ENCODE results near the gene ZNF564.
A peak's percentile ranks its signal among the peaks of the same experiment; 100 is the strongest.

Gene ZNF564

DNA sequence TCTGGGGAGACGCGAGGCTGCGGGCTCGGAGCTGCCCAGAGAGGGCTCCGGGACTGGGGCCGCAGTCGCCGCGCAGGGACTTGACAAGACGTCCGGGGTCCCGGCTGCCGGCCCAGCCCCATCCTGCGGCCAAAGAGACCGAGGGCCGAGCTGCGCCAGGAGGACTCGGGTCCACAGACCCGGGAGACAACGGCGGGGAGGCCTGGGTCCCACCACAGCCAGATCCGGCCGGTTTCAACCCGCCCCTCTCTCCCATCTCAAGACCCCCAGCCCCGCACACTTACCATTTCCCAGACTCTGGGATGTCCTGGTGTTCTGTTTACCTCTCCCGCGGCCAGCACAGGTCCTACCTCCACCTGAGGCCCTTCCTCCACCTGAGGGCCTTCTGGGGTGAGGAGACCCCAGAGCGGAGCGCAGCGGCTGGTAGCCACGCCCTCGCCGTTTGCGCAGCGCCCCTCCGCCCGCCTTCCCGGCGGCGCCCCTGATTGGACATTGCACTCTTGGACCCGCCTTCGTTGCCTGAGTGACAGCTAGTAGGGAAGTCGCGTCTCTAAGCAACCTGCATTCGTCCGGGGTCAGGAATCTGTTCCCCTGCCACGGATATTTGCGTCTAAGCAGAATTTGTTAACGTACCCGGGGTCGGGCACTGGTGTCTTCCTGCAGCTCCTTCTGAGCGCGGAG is 66.8 kb downstream of the ZNF564 start, which contains the start of gene ZNF709:
ZNF709 (minus strand) TSS at position 446 of the 681 bp plus-strand sequence; CDS start at position 287, 159 bp downstream.
- Histone ChIP-seq H3K27ac (ENCODE audit: low read depth, low read length) (peak within 1 kb of the TSS; percentile 60), H3K4me3 (ENCODE audit: low read depth in 1 of 5, low read length in 5 of 5) (peak within 1 kb of the TSS; percentile 95 to 99 (median 97)), H3K36me3 (ENCODE audit: control insufficient read depth in 5 of 5, insufficient read depth in 5 of 5, low read length in 5 of 5) (no peaks in the 10 kb centered on the region), H3K9ac (ENCODE audit: low read length in 5 of 5) (peak within 1 kb of the TSS; percentile 72 to 97 (median 90)), H3K27me3 (ENCODE audit: control insufficient read depth in 5 of 5, insufficient read depth in 4 of 5, low read length in 5 of 5) (no peaks in the 10 kb centered on the region), H3K9me3 (ENCODE audit: control insufficient read depth in 5 of 5, low read length in 5 of 5) (no peaks in the 10 kb centered on the region), H3K4me1 (ENCODE audit: control insufficient read depth in 5 of 5, insufficient read depth in 5 of 5, low read length in 5 of 5) (peaks cover 4 to 26% (median 19%) of the 10 kb centered on the region in 5 donors)

- peaks cover 4 to 26% (median 19%) of the 10 kb centered on the region in 5 donors for H3K4me1 ChIP-seq (ENCODE audit: control insufficient read depth in 5 of 5, insufficient read depth in 5 of 5, low read length in 5 of 5)
- peak overlapping the region; percentile 72 to 97 (median 90) for H3K9ac ChIP-seq (ENCODE audit: low read length in 5 of 5)
- no peaks in the 10 kb centered on the region for H3K27me3 ChIP-seq (ENCODE audit: control insufficient read depth in 5 of 5, insufficient read depth in 4 of 5, low read length in 5 of 5)
- no peaks in the 10 kb centered on the region for H3K9me3 ChIP-seq (ENCODE audit: control insufficient read depth in 5 of 5, low read length in 5 of 5)
- peak overlapping the region; percentile 80 to 99 (median 97) for H3K4me3 ChIP-seq (ENCODE audit: low read depth in 1 of 5, low read length in 5 of 5)
- no peaks in the 10 kb centered on the region for H3K36me3 ChIP-seq (ENCODE audit: control insufficient read depth in 5 of 5, insufficient read depth in 5 of 5, low read length in 5 of 5)
- peak overlapping the region; percentile 60 for H3K27ac ChIP-seq (ENCODE audit: low read depth, low read length)
Measured at GRCh38 chr19:12484011-12484370, 67.3 kb downstream of the ZNF564 start.

DNA sequence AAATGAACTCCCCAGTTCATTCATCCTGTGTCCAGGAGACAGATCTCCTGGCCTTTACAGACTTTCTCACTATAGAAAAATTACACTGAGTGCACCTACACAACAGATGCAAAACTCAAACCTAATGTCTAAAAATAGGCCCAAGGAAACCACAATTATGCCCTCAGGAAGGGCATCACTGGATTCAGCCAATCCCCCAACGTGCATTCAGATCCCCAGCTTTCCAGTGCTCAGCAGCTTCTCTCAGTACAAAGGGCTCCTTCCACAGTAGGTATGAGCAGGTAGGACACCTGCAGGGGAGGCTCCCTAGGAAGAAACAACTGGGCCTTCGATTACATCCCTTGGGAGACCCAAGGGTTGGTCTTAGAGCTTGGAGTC is 68.8 kb downstream of the ZNF564 start:
- Histone ChIP-seq H3K4me3 (ENCODE audit: low read depth in 1 of 5, low read length in 5 of 5) (no peak overlapping the region), H3K4me1 (ENCODE audit: control insufficient read depth in 5 of 5, insufficient read depth in 5 of 5, low read length in 5 of 5) (peaks cover 4 to 26% (median 19%) of the 10 kb centered on the region in 5 donors), H3K9me3 (ENCODE audit: control insufficient read depth in 5 of 5, low read length in 5 of 5) (no peaks in the 10 kb centered on the region), H3K27ac (ENCODE audit: low read depth, low read length) (no peak overlapping the region), H3K27me3 (ENCODE audit: control insufficient read depth in 5 of 5, insufficient read depth in 4 of 5, low read length in 5 of 5) (no peaks in the 10 kb centered on the region), H3K9ac (ENCODE audit: low read length in 5 of 5) (no peak overlapping the region), H3K36me3 (ENCODE audit: control insufficient read depth in 5 of 5, insufficient read depth in 5 of 5, low read length in 5 of 5) (no peaks in the 10 kb centered on the region)

DNA sequence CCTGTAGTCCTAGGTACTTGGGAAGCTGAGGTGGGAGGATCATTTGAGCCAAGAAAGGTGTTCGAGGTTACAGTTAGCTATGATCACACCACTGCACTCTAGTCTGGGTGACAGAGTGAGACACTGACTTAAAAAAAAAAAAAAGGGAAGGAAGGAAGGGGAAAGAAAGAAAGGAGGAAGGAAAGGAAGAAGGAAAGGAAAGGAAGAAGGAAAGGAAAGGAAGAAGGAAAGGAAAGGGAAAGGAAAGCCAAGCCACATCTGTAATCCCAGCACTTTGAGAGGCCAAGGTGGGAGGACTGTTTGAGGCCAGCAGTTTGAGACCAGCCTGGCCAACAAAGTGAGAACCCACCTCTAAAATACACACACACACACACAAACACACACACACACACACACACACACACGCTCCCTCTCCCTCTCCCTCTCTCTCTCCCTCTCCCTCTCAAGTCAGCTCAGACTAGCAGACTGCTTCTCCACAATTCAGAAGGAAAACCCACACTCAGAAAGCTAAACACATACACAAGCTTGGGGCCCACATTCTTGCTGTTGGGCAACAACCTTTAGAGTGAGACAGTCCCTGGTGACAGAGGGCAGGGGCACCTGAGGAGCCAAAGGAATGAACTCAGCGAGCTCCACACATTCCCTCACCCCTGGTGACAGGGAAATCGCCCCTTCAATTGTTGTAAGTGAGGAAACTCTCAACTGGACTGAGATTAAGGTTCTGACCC is 69.3 kb downstream of the ZNF564 start:
- H3K27me3 ChIP-seq (ENCODE audit: control insufficient read depth in 5 of 5, insufficient read depth in 4 of 5, low read length in 5 of 5), result no peaks in the 10 kb centered on the region

DNA sequence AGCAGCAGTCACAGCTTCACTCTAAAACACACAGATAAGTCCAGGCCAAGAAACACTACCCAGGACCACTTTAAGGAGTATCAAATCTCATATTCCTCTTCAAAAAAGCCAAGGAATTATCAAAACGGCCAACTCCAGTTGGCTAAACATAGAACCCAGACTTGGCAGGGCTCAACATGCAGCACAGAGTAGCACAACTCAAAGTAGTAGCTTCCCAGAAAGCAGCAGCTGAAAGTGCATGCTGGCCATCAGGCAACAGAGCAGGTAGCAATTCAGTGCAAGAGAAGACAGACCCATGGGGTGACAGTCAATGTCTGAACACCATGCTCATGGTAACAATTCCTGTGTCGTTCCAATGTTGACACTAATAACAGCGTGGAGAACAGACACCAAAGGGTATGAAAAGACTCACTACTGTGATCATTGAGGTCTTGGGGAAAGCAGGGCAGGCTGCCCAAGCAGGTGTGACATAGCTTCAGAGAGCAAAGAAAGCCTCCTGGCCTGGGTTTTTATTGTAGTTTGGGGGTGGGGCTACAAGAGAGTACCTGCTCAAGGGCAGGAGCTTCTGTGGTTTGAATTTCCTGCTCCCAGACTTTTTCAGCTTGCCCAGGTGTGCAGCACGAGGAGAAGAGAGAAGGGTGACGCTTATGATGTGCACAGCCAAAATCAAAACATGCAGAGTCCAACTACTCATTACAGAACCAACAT is 72.9 kb downstream of the ZNF564 start:
- H3K9ac ChIP-seq (ENCODE audit: low read length in 5 of 5), result no peak overlapping the region

More for the DNA sequence above, 69.3 kb downstream of the ZNF564 start:
- peaks cover 4 to 25% (median 19%) of the 10 kb centered on the region in 5 donors for H3K4me1 ChIP-seq (ENCODE audit: control insufficient read depth in 5 of 5, insufficient read depth in 5 of 5, low read length in 5 of 5)
- no peaks in the 10 kb centered on the region for H3K36me3 ChIP-seq (ENCODE audit: control insufficient read depth in 5 of 5, insufficient read depth in 5 of 5, low read length in 5 of 5)
- H3K9ac ChIP-seq (ENCODE audit: low read length in 5 of 5), result no peak overlapping the region
- no peak overlapping the region for H3K4me3 ChIP-seq (ENCODE audit: low read depth in 1 of 5, low read length in 5 of 5)
- H3K9me3 ChIP-seq (ENCODE audit: control insufficient read depth in 5 of 5, low read length in 5 of 5), result no peaks in the 10 kb centered on the region
- no peak overlapping the region for H3K27ac ChIP-seq (ENCODE audit: low read depth, low read length)

More for the DNA sequence above, 72.9 kb downstream of the ZNF564 start:
- H3K9me3 ChIP-seq (ENCODE audit: control insufficient read depth in 5 of 5, low read length in 5 of 5), result no peaks in the 10 kb centered on the region
- no peaks in the 10 kb centered on the region for H3K27me3 ChIP-seq (ENCODE audit: control insufficient read depth in 5 of 5, insufficient read depth in 4 of 5, low read length in 5 of 5)
- no peak overlapping the region for H3K4me3 ChIP-seq (ENCODE audit: low read depth in 1 of 5, low read length in 5 of 5)
- no peak overlapping the region for H3K27ac ChIP-seq (ENCODE audit: low read depth, low read length)
- H3K36me3 ChIP-seq (ENCODE audit: control insufficient read depth in 5 of 5, insufficient read depth in 5 of 5, low read length in 5 of 5), result no peaks in the 10 kb centered on the region
- peaks cover 0 to 5% (median 2%) of the 10 kb centered on the region in 5 donors for H3K4me1 ChIP-seq (ENCODE audit: control insufficient read depth in 5 of 5, insufficient read depth in 5 of 5, low read length in 5 of 5)

Measured in subcutaneous abdominal adipose tissue (tissue), 5 donors.